ENCODE data around the gene SLC35D3.
"Not testable (repeated sequence)": the region's sequence is repeated elsewhere in the genome, so short reads cannot be mapped to it uniquely, and the experiment has no call there.

The SLC35D3 gene

GRCh38 chr6:136923116-136923953 is 1.2 kb downstream of the SLC35D3 start:
- DNase-seq, result peak; percentile 54

GRCh38 chr6:136923954-136924673 is 2.0 kb downstream of the SLC35D3 start:
- no peak for DNase-seq

GRCh38 chr6:136926383-136926782 is 4.3 kb downstream of the SLC35D3 start:
- DNase-seq, result no peak

GRCh38 chr6:136927292-136927691 is 5.2 kb downstream of the SLC35D3 start:
- peak; percentile 74 for DNase-seq

GRCh38 chr6:136930528-136930927 is 8.4 kb downstream of the SLC35D3 start:
- DNase-seq, result no peak

- no peak for DNase-seq
Measured at GRCh38 chr6:136932599-136932998, 10.5 kb downstream of the SLC35D3 start.

GRCh38 chr6:136945072-136945471 is 23.0 kb downstream of the SLC35D3 start:
- DNase-seq, result no peak

GRCh38 chr6:136945711-136946121 is 23.6 kb downstream of the SLC35D3 start:
- no peak for DNase-seq

GRCh38 chr6:136947037-136947436 is 24.9 kb downstream of the SLC35D3 start:
- DNase-seq, result no peak

GRCh38 chr6:136949957-136950356 is 27.9 kb downstream of the SLC35D3 start:
- not testable (repeated sequence) for DNase-seq

GRCh38 chr6:136950436-136951126 is 28.5 kb downstream of the SLC35D3 start:
- peak; percentile 22 for DNase-seq

- DNase-seq, result peak; percentile 66
Measured at GRCh38 chr6:136952714-136953260, 30.7 kb downstream of the SLC35D3 start.

GRCh38 chr6:136955123-136955522 is 33.0 kb downstream of the SLC35D3 start:
- no peak for DNase-seq

GRCh38 chr6:136956590-136957544 is 34.8 kb downstream of the SLC35D3 start:
- DNase-seq, result peak; percentile 91

- DNase-seq, result no peak
Measured at GRCh38 chr6:136958168-136958567, 36.1 kb downstream of the SLC35D3 start.

- DNase-seq, result peak; percentile 36
Measured at GRCh38 chr6:136959471-136959891, 37.4 kb downstream of the SLC35D3 start.

GRCh38 chr6:136959935-136960334 is 37.8 kb downstream of the SLC35D3 start:
- DNase-seq, result not testable (repeated sequence)

- peak; percentile 77 for DNase-seq
Measured at GRCh38 chr6:136960781-136961180, 38.7 kb downstream of the SLC35D3 start.

GRCh38 chr6:136961848-136962247 is 39.7 kb downstream of the SLC35D3 start:
- no peak for DNase-seq

- DNase-seq, result peak; percentile 88
Measured at GRCh38 chr6:136962661-136963060, 40.6 kb downstream of the SLC35D3 start.

GRCh38 chr6:136963259-136963658 is 41.2 kb downstream of the SLC35D3 start:
- DNase-seq, result no peak

- no peak for DNase-seq
Measured at GRCh38 chr6:136964398-136964797, 42.3 kb downstream of the SLC35D3 start.
